NCI-H1417 treated with DMSO at 0.1 percent for 48 hours (cell line): ENCODE data around the gene PSMA6.
"Not testable (repeated sequence)": the region's sequence is repeated elsewhere in the genome, so short reads cannot be mapped to it uniquely, and the experiment has no call there.

Source experiments
- DNase-seq: peaks from one replicate; lab custom pipeline; 2025; lab: John Stamatoyannopoulos, UW

The PSMA6 gene

DNA sequence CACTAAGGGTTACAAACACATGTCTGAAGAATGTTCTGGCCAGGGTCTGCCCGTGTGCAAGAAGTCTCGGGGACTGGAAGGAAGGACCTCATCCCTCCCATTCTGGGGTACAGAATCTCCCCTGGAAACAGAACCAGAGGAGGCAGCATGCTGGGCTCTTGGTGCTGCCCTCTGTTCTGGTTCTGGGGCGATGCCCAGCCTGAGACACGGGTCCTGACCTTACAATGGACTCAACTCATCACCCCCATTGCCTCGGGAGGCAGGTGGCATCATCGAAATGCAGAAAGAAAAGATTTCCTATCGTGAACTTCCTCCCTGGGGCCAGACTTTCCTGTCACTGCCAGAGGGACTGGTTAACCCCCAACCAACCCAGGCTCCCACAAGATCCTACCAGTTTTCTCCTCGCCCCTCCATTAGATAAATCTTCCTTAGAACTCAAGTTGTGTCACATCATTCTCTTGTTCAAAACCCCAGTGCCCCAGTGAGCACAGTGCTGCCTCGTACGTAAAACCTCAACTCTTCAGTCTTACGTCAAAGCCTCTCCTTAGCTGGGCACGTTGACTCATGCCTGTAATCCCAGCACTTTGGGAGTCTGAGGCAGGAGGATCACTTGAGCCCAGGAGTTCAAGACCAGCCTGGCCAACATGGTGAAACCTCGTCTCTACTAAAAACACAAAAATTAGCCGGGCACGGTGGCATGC lies 52.1 kb downstream of the PSMA6 start:
- DNase-seq: no peak

DNA sequence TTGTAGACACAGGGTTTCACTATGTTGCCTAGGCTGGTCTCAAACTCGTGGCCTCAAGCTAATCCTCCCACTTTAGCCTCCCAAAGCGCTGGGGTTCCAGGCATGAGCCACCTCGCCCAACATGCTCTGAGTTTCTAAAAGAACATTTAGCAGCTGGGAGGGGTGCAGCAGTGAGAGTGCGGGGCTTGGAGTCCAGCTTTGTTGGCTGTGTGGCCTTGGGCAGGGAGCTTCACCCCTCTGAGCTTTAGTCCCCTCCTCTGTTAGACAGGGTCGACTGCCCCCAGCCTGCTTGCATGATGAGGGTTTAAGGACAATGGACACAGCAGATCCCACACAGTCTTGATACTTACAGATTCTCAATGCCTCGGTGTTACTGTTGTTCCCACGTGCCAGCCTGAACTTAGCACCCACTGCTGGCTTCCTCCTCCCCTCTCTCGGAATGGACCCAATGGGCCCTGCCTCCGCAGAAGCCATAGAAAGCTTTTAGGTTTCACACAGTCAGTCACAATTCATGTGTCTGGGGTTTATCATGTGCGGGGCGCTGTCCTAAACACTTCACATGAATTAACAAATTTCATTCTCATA lies 54.6 kb downstream of the PSMA6 start:
- no peak for DNase-seq

DNA sequence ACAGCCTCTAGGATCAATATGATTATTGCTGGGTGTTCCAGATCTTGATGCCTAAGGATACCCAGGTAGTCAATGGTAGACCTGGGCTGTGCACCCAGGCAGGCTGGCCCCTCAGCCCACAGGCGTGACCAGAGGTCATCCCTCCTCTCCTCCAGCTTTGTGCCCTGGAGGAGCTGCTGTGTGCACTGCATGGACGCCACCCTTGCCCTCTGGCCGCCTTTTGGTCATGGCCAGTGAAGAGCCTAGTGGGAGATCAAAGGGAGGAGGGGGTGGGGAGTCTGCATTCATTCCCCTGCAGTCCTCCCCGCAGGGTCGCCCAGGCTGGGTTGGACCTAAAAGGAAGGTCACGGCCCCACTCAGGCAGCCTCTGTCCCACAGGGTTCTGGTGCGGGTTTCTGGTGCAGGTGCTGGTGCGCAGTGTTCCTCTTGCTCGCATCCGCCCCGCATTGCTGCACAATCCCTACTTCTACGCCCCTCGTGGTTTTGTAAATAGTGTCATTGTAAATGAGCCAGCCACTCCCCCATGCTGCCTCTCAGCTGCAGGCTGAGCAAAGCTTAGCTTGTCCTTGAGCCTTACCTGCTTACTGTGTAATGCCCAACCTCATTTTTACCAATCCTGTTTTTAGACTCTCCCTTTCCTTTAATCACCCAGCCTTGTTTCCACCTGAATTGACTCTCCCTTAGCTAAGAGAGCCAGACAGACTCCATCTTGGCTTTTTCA lies 55.3 kb downstream of the PSMA6 start:
- DNase-seq: no peak

DNA sequence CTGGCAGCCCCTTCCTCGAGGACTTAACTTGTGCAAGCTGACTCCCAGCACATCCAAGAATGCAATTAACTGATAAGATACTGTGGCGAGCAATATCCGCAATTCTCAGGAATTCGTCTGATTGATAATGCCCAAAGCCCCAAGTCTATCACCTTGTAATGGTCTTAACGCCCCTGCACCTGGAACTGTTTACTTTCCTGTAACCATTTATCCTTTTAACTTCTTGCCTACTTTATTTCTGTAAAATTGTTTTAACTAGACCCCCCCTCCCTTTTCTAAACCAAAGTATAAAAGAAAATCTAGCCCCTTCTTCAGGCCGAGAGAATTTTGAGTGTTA lies 55.8 kb downstream of the PSMA6 start:
- DNase-seq: not testable (repeated sequence)

GRCh38 chr14:35349496-35350365 lies 57.5 kb downstream of the PSMA6 start:
- DNase-seq: no peak

DNA sequence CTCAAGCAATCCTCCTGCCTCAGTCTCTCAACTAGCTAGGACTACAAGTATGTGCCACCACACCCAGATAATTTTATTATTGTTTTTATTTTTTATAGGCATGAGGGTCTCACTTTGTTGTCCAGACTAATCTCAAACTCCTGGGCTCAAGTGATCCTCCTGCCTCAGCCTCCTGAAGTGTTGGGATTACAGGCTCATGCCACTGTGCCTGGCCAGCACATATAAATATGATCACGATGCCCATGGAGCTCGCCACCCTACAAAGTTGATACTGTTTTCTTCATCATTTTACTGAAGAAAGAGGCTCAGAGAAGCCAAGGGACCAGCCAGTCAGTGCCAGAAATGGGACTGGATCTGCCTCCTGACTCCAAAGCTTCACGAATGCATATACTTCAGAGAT lies 59.3 kb downstream of the PSMA6 start:
- DNase-seq: no peak

DNA sequence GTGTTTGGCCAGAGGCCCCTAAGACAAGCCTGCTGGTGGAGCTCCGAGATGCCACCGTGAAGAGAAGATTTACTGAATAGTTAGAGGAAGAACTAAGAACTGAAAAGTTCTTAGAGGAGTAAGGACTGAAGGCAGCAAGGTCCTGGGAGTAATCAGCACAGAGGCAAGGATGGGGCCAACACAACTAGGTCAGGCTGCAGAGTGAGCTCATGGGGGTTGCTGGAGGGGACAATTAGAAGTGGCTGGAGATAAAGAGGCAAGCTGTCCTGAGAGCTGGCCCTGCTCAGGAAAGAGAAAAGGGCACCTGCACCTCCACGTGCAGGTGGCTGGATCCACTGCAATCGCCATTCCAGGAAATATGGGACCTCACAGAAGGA lies 59.7 kb downstream of the PSMA6 start:
- no peak for DNase-seq

DNA sequence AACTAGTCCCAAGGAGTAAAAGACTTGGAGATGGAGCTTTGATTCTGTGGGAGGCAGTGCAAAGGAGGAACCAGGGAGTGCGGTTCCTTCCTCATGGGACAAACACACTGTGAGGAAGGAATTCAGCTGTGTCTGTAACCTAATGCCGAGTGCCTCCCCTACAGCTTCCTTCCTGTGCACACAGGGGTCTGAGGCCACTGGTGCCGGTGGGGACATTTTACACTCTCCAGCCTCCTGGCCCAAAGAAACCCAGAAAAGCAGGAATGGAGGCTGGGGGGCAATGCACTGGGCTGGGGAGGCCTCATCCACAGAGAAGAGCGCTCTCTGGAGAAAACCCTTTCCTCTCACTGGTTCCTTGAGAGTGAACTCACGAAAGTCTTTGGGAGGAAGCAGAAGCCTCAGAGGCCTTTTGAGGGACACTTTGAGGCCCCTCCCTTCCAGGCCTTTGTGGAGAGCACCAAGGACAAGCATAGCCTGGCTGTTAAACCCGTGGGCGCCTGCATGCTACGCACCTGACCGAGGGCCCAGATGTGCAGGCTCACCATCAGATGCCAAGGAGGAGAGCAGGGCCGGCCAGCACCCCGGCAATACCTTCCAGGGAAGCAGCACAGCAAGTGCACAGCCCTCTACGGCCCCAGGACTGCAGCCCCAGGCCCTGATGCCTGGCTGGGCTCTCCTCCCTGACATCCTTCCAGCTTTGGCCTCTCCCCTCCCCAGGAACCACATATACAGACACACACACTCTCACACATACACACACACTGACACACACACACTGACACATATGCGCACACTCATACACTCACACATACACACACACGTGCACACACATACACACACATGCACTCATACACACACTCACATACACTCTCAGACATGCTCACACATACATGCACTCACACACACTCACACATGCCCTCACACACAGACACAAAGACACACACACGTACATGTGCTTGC lies 60.4 kb downstream of the PSMA6 start:
- no peak for DNase-seq

DNA sequence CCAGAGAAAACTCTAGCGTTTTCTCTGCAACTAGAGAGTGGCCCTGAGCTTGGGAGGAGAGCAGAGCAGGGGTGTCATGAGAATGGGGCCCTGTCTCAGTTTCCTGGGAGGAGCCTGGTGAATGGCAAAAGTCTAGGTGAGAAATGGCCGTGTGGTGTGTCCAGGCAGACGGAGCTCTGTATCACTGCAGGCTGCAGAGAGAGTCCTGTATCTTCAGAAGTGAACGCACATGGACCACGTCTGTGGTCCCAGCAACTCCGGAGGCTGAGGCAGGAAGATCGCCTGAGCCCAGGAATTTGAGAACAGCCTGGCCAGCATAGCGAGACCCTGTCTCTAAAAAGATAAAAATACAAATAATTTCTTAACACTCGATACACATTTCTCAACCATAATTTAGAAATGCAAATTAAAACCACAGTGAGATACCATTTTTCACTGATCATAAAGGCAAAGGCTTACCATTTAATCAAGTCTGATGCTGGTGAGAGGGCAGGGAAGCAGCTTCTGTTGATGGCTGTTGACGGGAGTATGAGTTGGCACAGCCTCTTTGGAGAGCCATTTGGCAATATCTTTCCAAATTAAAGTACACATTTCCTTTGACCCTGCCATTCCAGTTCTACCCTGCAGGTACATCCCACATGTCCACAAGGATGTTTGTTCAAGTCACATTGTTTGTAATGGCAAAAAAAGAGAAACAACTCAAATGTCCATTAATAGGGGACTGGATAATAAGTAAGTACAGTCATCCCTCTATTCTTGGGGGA lies 61.4 kb downstream of the PSMA6 start:
- no peak for DNase-seq

DNA sequence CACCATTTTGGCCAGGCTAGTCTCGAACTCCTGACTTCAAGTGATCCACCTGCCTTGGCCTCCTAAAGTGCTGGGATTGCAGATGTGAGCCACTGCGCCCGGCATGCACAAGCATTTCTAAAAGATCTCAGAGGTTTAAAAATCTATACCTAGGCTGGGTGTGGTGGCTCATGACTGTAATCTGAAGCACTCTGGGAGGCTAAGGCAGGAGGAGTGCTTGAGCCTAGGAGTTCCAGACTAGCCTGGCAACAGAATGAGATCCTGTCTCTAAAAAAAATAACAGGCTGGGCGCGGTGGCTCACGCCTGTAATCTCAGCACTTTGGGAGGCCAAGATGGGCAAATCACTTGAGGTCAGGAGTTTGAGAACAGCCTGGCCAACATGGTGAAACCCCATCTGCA lies 63.1 kb downstream of the PSMA6 start:
- not testable (repeated sequence) for DNase-seq

DNA sequence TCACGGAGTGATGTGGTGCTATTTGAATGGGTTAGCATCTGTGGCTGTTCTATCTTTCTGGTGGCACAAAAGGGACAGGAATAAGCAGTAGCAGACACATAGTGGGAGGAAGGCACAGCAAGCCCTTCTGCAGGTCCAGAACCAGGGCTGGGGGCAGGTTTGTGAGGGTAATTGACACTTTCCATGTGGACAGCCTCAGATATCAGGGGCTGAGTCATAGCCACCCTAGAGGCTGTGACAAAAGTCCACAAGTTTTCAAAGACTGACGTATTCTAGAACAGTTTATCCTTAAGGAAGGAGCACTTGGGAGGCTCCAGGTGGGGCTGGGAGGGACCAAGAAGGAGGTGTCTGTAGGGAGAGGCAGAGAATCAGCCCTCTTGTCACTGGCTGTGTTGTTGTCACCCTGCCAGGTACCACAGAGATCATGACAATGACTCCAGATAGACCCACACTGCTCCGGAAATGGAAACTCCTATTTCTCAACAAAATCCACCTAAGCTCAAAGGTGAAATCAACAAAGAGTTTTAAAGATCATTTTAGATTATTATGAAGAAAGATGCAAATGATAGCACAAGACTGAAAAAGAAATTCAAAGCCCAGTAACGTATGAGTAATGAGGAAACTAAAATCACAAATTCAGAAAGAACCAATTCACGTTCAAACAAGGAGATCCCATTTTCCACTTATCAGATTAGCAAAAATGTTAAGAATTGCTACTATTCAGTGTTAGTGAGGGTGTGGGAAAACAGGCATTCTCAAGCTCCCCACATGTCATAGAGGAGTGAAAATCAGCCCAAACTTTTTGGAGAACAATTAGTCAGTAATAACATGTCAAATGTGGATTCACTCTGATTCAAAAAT lies 64.0 kb downstream of the PSMA6 start:
- DNase-seq: no peak

- not testable (repeated sequence) for DNase-seq
These were observed 67.5 kb downstream of the PSMA6 start for GRCh38 chr14:35359655-35360054.

DNA sequence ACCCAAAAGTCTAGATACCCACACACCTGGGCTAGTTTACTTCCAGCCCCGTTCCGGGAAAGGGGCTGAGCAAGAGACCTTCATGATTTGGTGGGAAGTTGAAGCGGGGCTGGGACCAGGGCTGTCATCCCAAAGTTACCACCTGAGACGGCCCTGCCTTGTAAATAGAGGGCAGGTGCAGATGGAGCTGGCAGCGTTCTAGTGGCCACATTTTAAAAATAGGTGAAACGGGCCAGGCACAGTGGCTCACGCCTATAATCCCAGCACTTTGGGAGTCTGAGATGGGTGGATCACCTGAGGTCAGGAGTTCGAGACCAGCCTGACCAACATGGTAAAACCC lies 68.9 kb downstream of the PSMA6 start:
- no peak for DNase-seq

DNA sequence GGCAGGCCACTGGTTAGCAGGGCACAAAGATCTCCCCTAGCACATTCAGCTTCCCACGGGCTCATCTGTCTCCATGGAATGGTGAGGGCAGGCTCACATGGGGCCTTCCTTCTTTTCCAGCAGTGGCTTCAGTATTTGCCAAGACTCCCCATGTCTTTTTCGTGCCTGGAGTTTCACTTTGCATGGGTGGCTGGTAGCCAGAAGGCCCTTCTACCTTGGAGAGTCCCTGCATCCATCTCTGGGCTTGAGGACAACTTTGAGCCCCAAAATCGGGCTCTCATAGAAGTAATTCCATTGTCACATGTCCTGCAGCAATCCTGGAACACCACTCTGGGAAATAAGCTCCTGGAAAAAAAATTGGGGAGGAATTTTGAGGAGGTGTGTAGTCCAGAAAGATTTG lies 70.3 kb downstream of the PSMA6 start:
- no peak for DNase-seq

GRCh38 chr14:35362911-35363374 lies 70.8 kb downstream of the PSMA6 start:
- DNase-seq: no peak

DNA sequence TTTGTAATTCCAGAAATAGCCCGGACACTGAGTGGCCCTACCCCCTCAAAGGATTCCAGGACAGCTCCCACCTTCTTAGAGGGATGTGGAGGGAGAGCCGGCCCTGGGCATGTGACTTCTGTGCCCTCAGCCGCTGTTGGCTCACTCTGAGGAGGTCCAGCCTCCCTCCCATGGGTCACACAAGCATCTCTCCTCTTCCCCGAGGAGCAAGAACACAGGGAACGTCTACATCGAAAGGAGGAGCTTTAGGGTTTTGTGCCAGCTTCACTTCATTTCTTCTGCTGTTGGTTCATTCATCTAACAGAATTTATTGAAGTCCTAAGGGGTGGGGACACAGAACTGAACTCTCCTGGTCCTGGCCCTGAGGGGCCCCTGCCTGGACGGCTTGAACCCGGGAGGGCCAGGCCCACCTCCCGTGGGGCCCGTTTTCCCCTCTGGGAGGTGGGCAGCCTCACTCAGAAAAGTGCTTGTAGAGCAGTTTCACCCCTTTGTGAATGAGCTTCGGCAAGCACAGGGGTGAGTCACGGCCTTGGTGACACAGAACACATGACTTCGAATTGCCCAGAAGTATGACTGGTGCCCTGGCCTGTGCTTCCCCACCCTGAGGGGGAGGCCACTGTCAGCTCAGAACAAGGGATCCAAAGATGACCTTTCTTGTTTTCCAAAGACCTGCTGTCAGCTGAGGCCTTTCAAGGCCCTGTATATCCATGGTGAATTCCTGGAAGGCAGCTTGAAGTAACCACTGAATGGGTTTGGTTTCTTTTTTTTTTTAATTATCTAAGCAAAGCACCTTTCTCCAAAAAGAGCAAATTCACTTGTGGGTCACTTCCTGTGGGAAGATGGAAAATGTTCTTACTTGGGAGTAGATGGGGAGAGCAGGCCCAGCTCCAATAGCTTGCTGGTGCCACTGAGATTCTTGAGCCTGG lies 73.2 kb downstream of the PSMA6 start:
- DNase-seq: no peak

- no peak for DNase-seq
These were observed 73.9 kb downstream of the PSMA6 start for GRCh38 chr14:35366056-35366451.

GRCh38 chr14:35366521-35366976 lies 74.4 kb downstream of the PSMA6 start:
- no peak for DNase-seq

GRCh38 chr14:35367056-35367372 lies 74.8 kb downstream of the PSMA6 start:
- no peak for DNase-seq
